Heart right ventricle (tissue), 16 donors: ENCODE measurements around the gene CYSRT1. TPM values are rescaled to one million over a fixed set of nuclear protein-coding genes. Genes with fewer than 3 reads are reported as not detected.
"Not testable (repeated sequence)": the region's sequence is repeated elsewhere in the genome, so short reads cannot be mapped to it uniquely, and the experiment has no call there.

Experiments used
- ATAC-seq, 8 donors: fragments of 200-7000 bp; cut with Tn5 transposase; one replicate each; pipeline ENCODE4 v1.9.1; 2020; ENCODE audit warnings: mild to moderate bottlenecking in 8 of 8, moderate library complexity in 8 of 8, moderate number of reproducible peaks in 1 of 8
- DNase-seq, 2 donors: peaks; one replicate each; pipeline ENCODE4 v3.0.0-alpha.2; 2020
- H3K27ac ChIP-seq, 10 donors: fragments of 200-600 bp; sonication (generic) in 2 of 10; one replicate each; pipeline versions ENCODE4 v1.5.0 to v1.8.0; 2020 to 2022; ENCODE audit warnings: mild to moderate bottlenecking in 3 of 10
- H3K27me3 ChIP-seq, 7 donors: fragments of 200-600 bp; one replicate each; pipeline ENCODE4 v1.8.0; 2021 to 2022; ENCODE audit warnings: mild to moderate bottlenecking in 2 of 7
- H3K36me3 ChIP-seq, 9 donors: fragments of 200-600 bp; sonication (generic) in 1 of 9; one replicate each; pipeline versions ENCODE4 v1.5.0 to v1.8.0; 2020 to 2022; ENCODE audit warnings: mild to moderate bottlenecking in 2 of 9
- H3K4me1 ChIP-seq, 9 donors: fragments of 200-600 bp; sonication (generic) in 1 of 9; one replicate each; pipeline versions ENCODE4 v1.5.0 to v1.8.0; 2020 to 2022; ENCODE audit warnings: mild to moderate bottlenecking in 4 of 9
- H3K4me3 ChIP-seq, 10 donors: fragments of 200-600 bp; sonication (generic) in 2 of 10; one replicate each; pipeline versions ENCODE4 v1.5.0 to v1.8.0; 2020 to 2022; ENCODE audit warnings: mild to moderate bottlenecking in 7 of 10, moderate library complexity in 2 of 10
- H3K9me3 ChIP-seq, 11 donors: fragments of 200-600 bp in 10 of 11; sonication (generic) in 2 of 11; one replicate each; pipeline versions ENCODE4 v1.5.0 to v1.8.0; 2013 to 2022; ENCODE audit warnings: mild to moderate bottlenecking in 2 of 11, control low read depth in 1 of 11, moderate library complexity in 1 of 11
- WGBS, 2 donors: extraction: QIAGEN DNeasy Blood & Tissue Kit; methylation state at CpG; one replicate each; pipeline ENCODE4 v1.1.7; 2013; ENCODE audit warnings: inconsistent platforms in 1 of 2; 5-methylcytosine and 5-hydroxymethylcytosine counted together
- intact Hi-C, 10 donors: fragments of 100-400 bp; cut with DNase I; formaldehyde crosslinking; loops; one replicate each; pipeline versions ENCODE4 v1.11.1 to v1.14.2; 2022
- polyA plus RNA-seq, 2 donors: library from polyadenylated mRNA; stranded (reverse); fragments of 200-250 nt; gene quantifications; one replicate each; pipeline ENCODE4 v1.2.3, GENCODE V29; 2013
- total RNA-seq, 10 donors: library from RNA; stranded (reverse); fragmentation: NEBNext Ultra II Directional in 3 of 10; extraction: Animal tissue kit (Norgen Biotek cat#: 25700) in 3 of 10; gene quantifications; one replicate each; pipeline versions ENCODE4 v1.2.1 to v1.2.4, GENCODE V29; 2021 to 2023
- TF ChIP-seq, protein P1 (sequence below), 9 donors: fragments of 200-600 bp; sonication (generic) in 2 of 9; IDR thresholded peaks; one replicate each; pipeline versions ENCODE4 v1.5.0 to v1.8.0; 2021 to 2022; ENCODE audit warnings: antibody characterized with exemption in 9 of 9, mild to moderate bottlenecking in 5 of 9, moderate library complexity in 1 of 9
- donor health status: Arrhythmogenic right ventricular cardiomyopathy.
- donor health status: ischemic (EF 13 %, LVEDD 7.1; RV severe dilation, severe dysfunction).
- donor health status: healthy with polysubstance abuse.
- donor health status: DM: no; HTN: yes; CAD: no.
- donor health status: DM: no; HTN: no; CAD: no.
- donor health status: ischemic (EF 25% LVEDD 6.9; RV normal size, moderate dysfunction).
- donor health status: ischemic (EF 25% LVEDD 5.7; RV mildly dilated, moderate dysfunction).
- donor health status: healthy.
- donor health status: DM: yes; HTN: yes; CAD: no.
- donor health status: Ischemic cardiomyopathy.
- donor health status: ischemic (EF 35%, LVEDD 5.7; RV mildly dilated, moderate dysfunction).
- donor health status: nonischemic (EF 11% LVEDD 7.7; RV severe dilation, severe dysfunction).
- donor health status: DM: yes; HTN: yes; CAD: no.
- donor health status: PGD.
- donor health status: ischemic (EF 29% LVEDD 5.4; RV normal size, mild dysfunction).
- donor health status: nonischemic (EF 23%, LVEDD 6.1; RV moderate dilation, normal function).

CYSRT1 gene
- total and polyA plus RNA-seq, 12 donors, result 0.19 to 0.71 (median 0.37) TPM; not detected in 4

DNA sequence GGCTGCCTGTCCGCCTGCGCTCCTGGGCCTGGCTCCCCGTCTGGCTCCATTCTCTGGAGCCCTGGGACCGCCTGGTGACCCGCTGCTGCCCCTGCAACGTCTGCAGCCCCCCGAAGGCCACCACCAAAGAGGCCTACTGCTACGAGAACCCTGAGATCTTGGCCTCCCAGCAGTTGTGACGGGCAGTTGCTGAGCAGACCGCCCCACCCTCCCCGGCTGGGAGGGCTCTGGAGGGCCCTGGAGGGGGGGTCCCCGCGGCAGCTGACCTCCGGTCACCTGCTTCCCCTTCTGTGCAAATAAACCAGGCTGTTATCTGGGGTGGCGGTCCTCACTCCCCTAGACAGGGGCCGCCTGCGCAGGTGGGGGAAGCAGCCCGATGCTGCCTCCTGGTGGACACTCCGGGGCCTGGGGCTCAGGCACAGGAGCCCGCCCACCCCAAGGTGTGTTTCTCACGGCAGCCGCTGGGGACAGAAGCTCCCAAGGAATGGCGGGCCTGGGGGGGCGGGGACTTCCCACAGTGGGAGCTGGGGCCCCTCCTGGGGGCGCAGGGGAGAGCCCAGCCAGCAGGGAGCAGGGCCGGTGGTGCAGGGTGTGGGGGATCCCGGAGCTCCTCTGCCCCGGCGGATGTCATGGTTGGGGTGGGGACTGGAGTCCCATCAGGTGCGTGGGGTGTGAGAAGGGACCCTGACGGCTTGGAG, 11.4 kb downstream of the CYSRT1 start:
- peak overlapping the region in 3 of 10 donors; percentile 2 to 37 (median 8) for H3K27ac ChIP-seq
- ATAC-seq, result peak; percentile 19 to 53 (median 44)
- peak; percentile 85 to 88 for DNase-seq
- no peaks in the 10 kb centered on the region for H3K36me3 ChIP-seq
- H3K4me3 ChIP-seq, result peak overlapping the region in 8 of 10 donors; percentile 9 to 40 (median 32)
- intact Hi-C loops, result loop anchor here in 2 of 10 donors (5.0 to 10.0 kb wide), 2 partner anchors 119 to 452 kb away; no protein-coding TSS in a partner anchor
- peaks cover 8 to 34% (median 30%) of the 10 kb centered on the region in 7 donors for H3K27me3 ChIP-seq
- peaks cover 14 to 47% (median 32%) of the 10 kb centered on the region in 9 donors for H3K4me1 ChIP-seq
- TF ChIP-seq, protein P1, sequence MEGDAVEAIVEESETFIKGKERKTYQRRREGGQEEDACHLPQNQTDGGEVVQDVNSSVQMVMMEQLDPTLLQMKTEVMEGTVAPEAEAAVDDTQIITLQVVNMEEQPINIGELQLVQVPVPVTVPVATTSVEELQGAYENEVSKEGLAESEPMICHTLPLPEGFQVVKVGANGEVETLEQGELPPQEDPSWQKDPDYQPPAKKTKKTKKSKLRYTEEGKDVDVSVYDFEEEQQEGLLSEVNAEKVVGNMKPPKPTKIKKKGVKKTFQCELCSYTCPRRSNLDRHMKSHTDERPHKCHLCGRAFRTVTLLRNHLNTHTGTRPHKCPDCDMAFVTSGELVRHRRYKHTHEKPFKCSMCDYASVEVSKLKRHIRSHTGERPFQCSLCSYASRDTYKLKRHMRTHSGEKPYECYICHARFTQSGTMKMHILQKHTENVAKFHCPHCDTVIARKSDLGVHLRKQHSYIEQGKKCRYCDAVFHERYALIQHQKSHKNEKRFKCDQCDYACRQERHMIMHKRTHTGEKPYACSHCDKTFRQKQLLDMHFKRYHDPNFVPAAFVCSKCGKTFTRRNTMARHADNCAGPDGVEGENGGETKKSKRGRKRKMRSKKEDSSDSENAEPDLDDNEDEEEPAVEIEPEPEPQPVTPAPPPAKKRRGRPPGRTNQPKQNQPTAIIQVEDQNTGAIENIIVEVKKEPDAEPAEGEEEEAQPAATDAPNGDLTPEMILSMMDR (IDR thresholded peaks at IDR 0.05), result peak; percentile 96 to 99 (median 98)
- H3K9me3 ChIP-seq, result no peaks in the 10 kb centered on the region
- WGBS, 2 donors, result 8 to 13% methylated on average over 31 of the region's 31 CpGs

DNA sequence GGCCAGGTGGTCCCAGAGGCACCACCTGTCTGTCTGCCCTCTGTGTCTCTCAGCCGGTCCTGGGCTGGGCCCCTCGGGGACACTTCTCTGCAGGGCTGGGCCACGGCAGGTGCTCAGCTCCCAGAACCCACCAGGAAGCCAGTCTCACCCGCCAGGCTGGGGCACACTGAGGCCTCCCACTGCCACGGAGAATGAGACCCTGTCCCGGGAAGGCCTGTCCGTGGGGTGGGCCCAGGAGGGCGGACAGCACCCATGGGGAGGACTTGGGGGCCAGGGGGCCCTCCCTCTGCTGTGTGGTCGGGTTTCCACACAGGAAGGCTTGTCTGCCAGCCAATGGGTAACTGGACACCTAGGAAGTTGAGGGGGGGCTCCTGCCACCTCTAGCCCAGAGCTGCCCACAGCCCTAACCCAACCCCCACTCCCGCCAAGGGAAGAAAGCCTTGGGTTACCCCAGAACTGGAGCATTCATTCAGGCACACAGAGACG, 12.0 kb downstream of the CYSRT1 start:
- Histone ChIP-seq H3K4me1 (peaks cover 14 to 50% (median 36%) of the 10 kb centered on the region in 9 donors), H3K9me3 (no peaks in the 10 kb centered on the region), H3K4me3 (peak overlapping the region in 5 of 10 donors; percentile 20 to 40 (median 34)), H3K27me3 (peaks cover 2 to 31% (median 24%) of the 10 kb centered on the region in 7 donors), H3K27ac (peak overlapping the region in 2 of 10 donors; percentile 2 to 8), H3K36me3 (peaks cover 0 to 4% (median 1%) of the 10 kb centered on the region in 9 donors)
- WGBS, 2 donors, result 55 to 56% methylated on average over 11 of the region's 11 CpGs
- DNase-seq, result no peak
- TF ChIP-seq, protein P1 (IDR thresholded peaks at IDR 0.05), result no peak
- ATAC-seq, result no peak
- intact Hi-C loops, result loop anchor here in 2 of 10 donors (5.0 to 10.0 kb wide), 2 partner anchors 120 to 452 kb away; no protein-coding TSS in a partner anchor

DNA sequence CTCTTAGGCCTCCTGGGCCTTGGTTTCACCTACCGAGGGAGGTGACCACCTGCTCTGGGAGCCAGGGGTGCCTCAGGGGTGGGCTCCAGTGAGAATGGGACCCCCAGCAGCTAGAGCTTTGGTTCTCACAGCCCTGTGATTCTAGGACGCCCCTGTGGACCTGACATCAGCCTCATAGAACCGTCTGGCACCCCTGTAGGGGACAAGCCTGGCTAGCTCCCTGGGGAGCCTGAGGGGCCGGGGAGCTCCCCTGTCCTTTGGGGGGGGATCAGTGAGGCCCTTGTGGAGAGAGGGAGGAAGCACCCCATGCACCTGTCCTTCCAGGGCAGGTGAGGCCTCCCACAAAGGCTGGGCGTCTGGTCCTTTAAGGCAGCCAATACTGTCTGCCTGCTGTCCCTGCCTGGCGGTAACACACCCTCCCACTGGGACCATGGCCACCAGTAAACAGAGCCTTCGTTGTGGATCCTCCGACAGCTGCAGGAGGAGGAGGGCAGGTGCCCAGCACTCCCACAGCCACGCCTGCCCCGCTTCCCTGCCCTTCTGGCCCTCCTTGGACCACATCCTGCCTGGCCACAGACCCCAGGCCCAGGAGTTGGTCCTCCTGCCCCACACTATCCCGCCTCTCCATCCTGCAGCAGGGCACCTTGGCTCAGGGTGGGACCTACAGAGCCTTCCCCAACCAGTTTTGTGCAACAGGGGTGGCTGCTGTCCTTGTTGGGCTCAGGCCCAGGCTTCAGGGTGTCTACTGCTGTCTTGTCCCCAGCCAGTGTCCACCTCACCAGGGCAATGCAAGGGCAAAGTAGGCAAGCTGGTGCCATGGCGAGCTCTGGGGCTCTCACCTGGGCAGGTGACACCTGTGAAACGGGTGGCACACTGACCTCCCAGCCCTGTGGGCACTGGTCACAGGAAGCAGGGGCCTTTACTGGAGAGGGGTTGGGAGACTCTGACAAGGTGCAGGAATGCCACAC, 13.1 kb downstream of the CYSRT1 start:
- ATAC-seq (no peak), DNase-seq (no peak)
- Histone ChIP-seq H3K27ac (peak overlapping the region in 1 of 10 donors; percentile 46), H3K4me3 (no peak overlapping the region), H3K27me3 (peaks cover 0 to 20% (median 14%) of the 10 kb centered on the region in 7 donors), H3K9me3 (no peaks in the 10 kb centered on the region), H3K4me1 (peaks cover 16 to 61% (median 46%) of the 10 kb centered on the region in 9 donors), H3K36me3 (peaks cover 0 to 15% (median 10%) of the 10 kb centered on the region in 9 donors)
- intact Hi-C loops, result loop anchor here in 2 of 10 donors (5.0 to 10.0 kb wide), 2 partner anchors 121 to 453 kb away; no protein-coding TSS in a partner anchor
- WGBS, 2 donors, result 71 to 74% methylated on average over 13 of the region's 13 CpGs
- TF ChIP-seq, protein P1 (IDR thresholded peaks at IDR 0.05), result no peak

DNA sequence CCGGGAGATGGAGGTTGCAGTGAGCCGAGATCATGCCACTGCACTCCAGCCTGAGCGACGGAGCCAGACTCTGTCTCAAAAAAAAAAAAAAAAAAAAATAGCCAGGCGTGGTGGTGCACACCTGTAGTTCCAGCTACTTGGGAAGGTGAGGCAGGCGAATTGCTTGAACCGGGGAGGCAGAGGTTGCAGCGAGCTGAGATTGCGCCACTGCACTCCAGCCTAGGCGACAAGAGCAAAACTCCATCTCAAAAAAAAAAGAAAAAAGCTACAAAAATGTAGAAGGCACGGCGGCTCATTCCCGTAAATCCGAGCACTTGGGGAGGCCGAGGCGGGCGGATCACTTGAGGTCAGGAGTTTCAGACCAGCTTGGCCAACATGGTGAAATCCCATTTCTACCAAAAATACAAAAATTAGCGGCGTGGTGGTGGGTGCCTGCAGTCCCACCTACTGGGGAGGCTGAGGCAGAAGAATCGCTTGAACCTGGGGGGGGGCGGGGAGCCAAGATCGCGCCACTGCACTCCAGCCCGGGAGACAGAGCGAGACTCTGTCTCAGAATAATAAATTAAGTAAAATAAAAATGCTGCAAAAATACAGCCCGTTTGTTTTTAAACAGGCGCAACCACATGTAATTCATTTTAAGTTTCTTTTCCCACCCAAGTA, 14.7 kb downstream of the CYSRT1 start:
- Histone ChIP-seq H3K27ac (peak overlapping the region; percentile 88 to 100 (median 98)), H3K4me1 (peaks cover 16 to 76% (median 56%) of the 10 kb centered on the region in 9 donors), H3K36me3 (peaks cover 0 to 26% (median 12%) of the 10 kb centered on the region in 9 donors), H3K4me3 (peak overlapping the region; percentile 48 to 97 (median 70))
- H3K9me3 ChIP-seq, H3K27me3 ChIP-seq, ATAC-seq, DNase-seq: not testable (repeated sequence)
- intact Hi-C loops, result loop anchor here in 3 of 10 donors (2.0 to 10.0 kb wide), 3 partner anchors 17 to 455 kb away; partner anchors contain the start of gene RNF208 (in 1 of the 3)
- WGBS, 2 donors, result 57 to 60% methylated on average over 27 of the region's 27 CpGs
